ENCODE results near the gene FDXACB1. TPM values are rescaled to one million over a fixed set of nuclear protein-coding genes. Genes with fewer than 3 reads are reported as not detected.
A peak's percentile ranks its signal among the peaks of the same experiment; 100 is the strongest.

FDXACB1 gene
- total and polyA plus RNA-seq, 9 of the 15 experiments (the other 6 are each of a cell fraction or from before 2014, with no cell fraction given) = 3.2 to 7.5 (median 5.3) TPM

DNA sequence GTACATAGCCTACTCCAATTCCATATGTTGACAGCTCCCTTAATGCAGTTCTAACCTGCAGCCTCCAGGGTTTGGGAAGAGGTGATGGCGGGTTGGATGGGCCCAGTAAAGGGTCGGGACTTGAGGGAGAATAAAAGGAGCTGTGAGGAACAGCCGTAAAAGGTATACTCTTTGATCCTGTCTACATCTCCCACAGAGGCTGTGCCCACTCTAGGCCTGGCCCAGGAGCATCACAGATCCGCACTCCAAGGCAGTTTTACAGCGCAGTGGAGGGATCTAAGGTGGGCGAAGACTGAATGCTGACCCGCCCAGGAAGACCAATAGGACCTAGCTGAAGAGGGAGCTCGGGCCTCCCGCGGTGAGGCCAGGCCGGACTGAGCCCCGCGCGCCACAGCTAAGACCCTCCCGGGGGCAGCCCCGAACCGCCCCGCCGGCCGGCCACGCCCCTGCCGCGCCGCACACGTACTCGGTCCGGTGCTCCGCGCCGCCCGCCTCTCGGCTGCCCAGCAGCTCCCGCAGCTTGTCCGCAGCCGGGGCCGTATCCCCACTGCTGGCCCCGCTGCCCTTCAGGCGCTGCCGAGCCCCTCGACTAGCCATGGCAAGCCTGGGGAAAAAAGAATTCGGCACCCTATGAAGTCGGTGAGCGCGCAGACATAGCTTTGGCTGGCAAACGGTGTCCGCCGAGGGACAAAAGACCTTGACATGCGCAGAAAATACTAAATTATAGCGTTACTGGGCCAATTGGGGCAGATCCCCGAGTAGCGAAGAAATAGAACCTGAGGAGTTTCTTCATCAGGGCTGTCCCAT is 7.9 kb downstream of the FDXACB1 start, which contains the start of gene ALG9 (continued):
- TF ChIP-seq PBX2 (CRISPR knock-in tag; IDR thresholded peaks at IDR 0.05; ENCODE audit: low read depth) (no peak), PBX2 (tag; conservative IDR thresholded peaks at IDR 0.05; ENCODE audit: low read depth) (peak; percentile 20; the same call in 1 of the 2 replicates), TAF7 (tag; IDR thresholded peaks at IDR 0.05) (no peak), ZFP30 (CRISPR knock-in tag; IDR thresholded peaks at IDR 0.05; ENCODE audit: borderline replicate concordance) (no peak), GABPB2 (CRISPR knock-in tag; conservative IDR thresholded peaks at IDR 0.05) (no peak), PRPF4 (IDR thresholded peaks at IDR 0.05; ENCODE audit: insufficient read depth, low read depth, low read length, poor library complexity, severe bottlenecking) (no peak), KLF1 (tag; IDR thresholded peaks at IDR 0.05) (peak; percentile 67; the same call in 1 of the 2 replicates), ZNF175 (CRISPR knock-in tag; IDR thresholded peaks at IDR 0.05; ENCODE audit: low read depth) (no peak), FOXJ3 (CRISPR knock-in tag; IDR thresholded peaks at IDR 0.05) (no peak), MBD2 (IDR thresholded peaks at IDR 0.05; ENCODE audit: borderline replicate concordance, low read depth) (0 out of 2 replicates have a peak, but pooled peaks have one; percentile 36), ZNF121 (CRISPR knock-in tag; conservative IDR thresholded peaks at IDR 0.05) (no peak), KDM5B (IDR thresholded peaks at IDR 0.05; ENCODE audit: insufficient replicate concordance, low read depth, low read length) (peak; percentile 67), ILK (tag; IDR thresholded peaks at IDR 0.05; ENCODE audit: borderline replicate concordance, low read depth) (no peak), ZBTB1 (CRISPR knock-in tag; IDR thresholded peaks at IDR 0.05; ENCODE audit: borderline replicate concordance, low read depth) (peak; percentile 61), RAD51 (IDR thresholded peaks at IDR 0.05; ENCODE audit: borderline replicate concordance, low read depth) (no peak), IFI16 (CRISPR knock-in tag; IDR thresholded peaks at IDR 0.05) (no peak), NFIX (CRISPR knock-in tag; IDR thresholded peaks at IDR 0.05; ENCODE audit: low read depth) (no peak), ZNF639 (CRISPR knock-in tag; conservative IDR thresholded peaks at IDR 0.05 in 1 of 2, IDR thresholded peaks at IDR 0.05 in 1 of 2) (peak in 1 of 2 experiments; percentile 66; a peak in 2 of 4 replicates), CBX2 (IDR thresholded peaks at IDR 0.05; ENCODE audit: insufficient read depth, low read length, poor library complexity, severe bottlenecking) (no peak)
- TF ChIP-seq, protein P1, sequence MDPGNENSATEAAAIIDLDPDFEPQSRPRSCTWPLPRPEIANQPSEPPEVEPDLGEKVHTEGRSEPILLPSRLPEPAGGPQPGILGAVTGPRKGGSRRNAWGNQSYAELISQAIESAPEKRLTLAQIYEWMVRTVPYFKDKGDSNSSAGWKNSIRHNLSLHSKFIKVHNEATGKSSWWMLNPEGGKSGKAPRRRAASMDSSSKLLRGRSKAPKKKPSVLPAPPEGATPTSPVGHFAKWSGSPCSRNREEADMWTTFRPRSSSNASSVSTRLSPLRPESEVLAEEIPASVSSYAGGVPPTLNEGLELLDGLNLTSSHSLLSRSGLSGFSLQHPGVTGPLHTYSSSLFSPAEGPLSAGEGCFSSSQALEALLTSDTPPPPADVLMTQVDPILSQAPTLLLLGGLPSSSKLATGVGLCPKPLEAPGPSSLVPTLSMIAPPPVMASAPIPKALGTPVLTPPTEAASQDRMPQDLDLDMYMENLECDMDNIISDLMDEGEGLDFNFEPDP (CRISPR knock-in tag; IDR thresholded peaks at IDR 0.05) = no peak

Data from K562 (cell line).